ENCODE measurements around the gene IPPK. TPM values are rescaled to one million over a fixed set of nuclear protein-coding genes. Genes with fewer than 3 reads are reported as not detected.
"Not testable (repeated sequence)": the region's sequence is repeated elsewhere in the genome, so short reads cannot be mapped to it uniquely, and the experiment has no call there.

IPPK gene
- total and polyA plus RNA-seq, 4 donors: 9.5 to 19.8 (median 13.8) TPM

GRCh38 chr9:92635760-92636159, 34.2 kb downstream of the IPPK start:
- 93% methylated on average over 4 of the region's 4 CpGs for WGBS (ENCODE audit: insufficient coverage)
- Histone ChIP-seq H3K4me1 (ENCODE audit: control insufficient read depth, insufficient read depth, low read length) (peaks cover 7% of the 10 kb centered on the region), H3K36me3 (ENCODE audit: control insufficient read depth, insufficient read depth, low read length) (peaks cover 84% of the 10 kb centered on the region), H3K4me3 (ENCODE audit: low read depth, low read length) (no peak overlapping the region), H3K27ac (ENCODE audit: low read depth, low read length) (no peak overlapping the region), H3K27me3 (ENCODE audit: control insufficient read depth, insufficient read depth, low read length) (no peaks in the 10 kb centered on the region), H3K9me3 (ENCODE audit: control insufficient read depth, insufficient read depth, low read length) (no peaks in the 10 kb centered on the region)
- DNase-seq (ENCODE audit: low read depth in 4 of 6, low spot score in 6 of 6): no peak

GRCh38 chr9:92634712-92635605, 35.0 kb downstream of the IPPK start:
- Histone ChIP-seq H3K27ac (ENCODE audit: low read depth, low read length) (peak overlapping the region; percentile 1), H3K4me3 (ENCODE audit: low read depth, low read length) (no peak overlapping the region), H3K27me3 (ENCODE audit: control insufficient read depth, insufficient read depth, low read length) (no peaks in the 10 kb centered on the region), H3K9me3 (ENCODE audit: control insufficient read depth, insufficient read depth, low read length) (no peaks in the 10 kb centered on the region), H3K36me3 (ENCODE audit: control insufficient read depth, insufficient read depth, low read length) (peaks cover 77% of the 10 kb centered on the region), H3K4me1 (ENCODE audit: control insufficient read depth, insufficient read depth, low read length) (peaks cover 7% of the 10 kb centered on the region)
- DNase-seq (ENCODE audit: low read depth in 4 of 6, low spot score in 6 of 6): peak in 4 of 6 donors; percentile 13 to 79 (median 58)
- 68% methylated on average over 33 of the region's 35 CpGs for WGBS (ENCODE audit: insufficient coverage)

- H3K36me3 ChIP-seq (ENCODE audit: control insufficient read depth, insufficient read depth, low read length): peaks cover 65% of the 10 kb centered on the region
- no peak for DNase-seq (ENCODE audit: low read depth in 4 of 6, low spot score in 6 of 6)
- H3K27me3 ChIP-seq (ENCODE audit: control insufficient read depth, insufficient read depth, low read length): no peaks in the 10 kb centered on the region
- H3K27ac ChIP-seq (ENCODE audit: low read depth, low read length): no peak overlapping the region
- no peaks in the 10 kb centered on the region for H3K9me3 ChIP-seq (ENCODE audit: control insufficient read depth, insufficient read depth, low read length)
- 85% methylated on average over 5 of the region's 9 CpGs for WGBS (ENCODE audit: insufficient coverage)
- H3K4me3 ChIP-seq (ENCODE audit: low read depth, low read length): no peak overlapping the region
- H3K4me1 ChIP-seq (ENCODE audit: control insufficient read depth, insufficient read depth, low read length): peaks cover 7% of the 10 kb centered on the region
These were observed 36.2 kb downstream of the IPPK start for GRCh38 chr9:92633614-92634278.

GRCh38 chr9:92632641-92633040, 37.3 kb downstream of the IPPK start:
- Histone ChIP-seq H3K9me3 (ENCODE audit: control insufficient read depth, insufficient read depth, low read length) (no peaks in the 10 kb centered on the region), H3K4me3 (ENCODE audit: low read depth, low read length) (no peak overlapping the region), H3K27ac (ENCODE audit: low read depth, low read length) (no peak overlapping the region), H3K27me3 (ENCODE audit: control insufficient read depth, insufficient read depth, low read length) (no peaks in the 10 kb centered on the region), H3K36me3 (ENCODE audit: control insufficient read depth, insufficient read depth, low read length) (peaks cover 54% of the 10 kb centered on the region), H3K4me1 (ENCODE audit: control insufficient read depth, insufficient read depth, low read length) (peaks cover 7% of the 10 kb centered on the region)
- DNase-seq (ENCODE audit: low read depth in 4 of 6, low spot score in 6 of 6): no peak
- 92% methylated on average over 5 of the region's 5 CpGs for WGBS (ENCODE audit: insufficient coverage)

GRCh38 chr9:92631452-92632343, 38.2 kb downstream of the IPPK start:
- Histone ChIP-seq H3K27ac (ENCODE audit: low read depth, low read length) (no peak overlapping the region), H3K4me1 (ENCODE audit: control insufficient read depth, insufficient read depth, low read length) (peaks cover 7% of the 10 kb centered on the region), H3K27me3 (ENCODE audit: control insufficient read depth, insufficient read depth, low read length) (no peaks in the 10 kb centered on the region), H3K9me3 (ENCODE audit: control insufficient read depth, insufficient read depth, low read length) (no peaks in the 10 kb centered on the region), H3K4me3 (ENCODE audit: low read depth, low read length) (no peak overlapping the region), H3K36me3 (ENCODE audit: control insufficient read depth, insufficient read depth, low read length) (peaks cover 44% of the 10 kb centered on the region)
- no peak for DNase-seq (ENCODE audit: low read depth in 4 of 6, low spot score in 6 of 6)
- 84% methylated on average over 4 of the region's 13 CpGs for WGBS (ENCODE audit: insufficient coverage)

GRCh38 chr9:92627651-92628050, 42.3 kb downstream of the IPPK start:
- peaks cover 14% of the 10 kb centered on the region for H3K36me3 ChIP-seq (ENCODE audit: control insufficient read depth, insufficient read depth, low read length)
- no peaks in the 10 kb centered on the region for H3K9me3 ChIP-seq (ENCODE audit: control insufficient read depth, insufficient read depth, low read length)
- no peaks in the 10 kb centered on the region for H3K4me1 ChIP-seq (ENCODE audit: control insufficient read depth, insufficient read depth, low read length)
- no peaks in the 10 kb centered on the region for H3K27me3 ChIP-seq (ENCODE audit: control insufficient read depth, insufficient read depth, low read length)
- no peak overlapping the region for H3K4me3 ChIP-seq (ENCODE audit: low read depth, low read length)
- no peak overlapping the region for H3K27ac ChIP-seq (ENCODE audit: low read depth, low read length)
- 100% methylated on average over 3 of the region's 5 CpGs for WGBS (ENCODE audit: insufficient coverage)
- DNase-seq (ENCODE audit: low read depth in 4 of 6, low spot score in 6 of 6): no peak

GRCh38 chr9:92626484-92626883, 43.4 kb downstream of the IPPK start:
- no peak overlapping the region for H3K27ac ChIP-seq (ENCODE audit: low read depth, low read length)
- DNase-seq (ENCODE audit: low read depth in 4 of 6, low spot score in 6 of 6): no peak
- peaks cover 6% of the 10 kb centered on the region for H3K36me3 ChIP-seq (ENCODE audit: control insufficient read depth, insufficient read depth, low read length)
- H3K27me3 ChIP-seq (ENCODE audit: control insufficient read depth, insufficient read depth, low read length): no peaks in the 10 kb centered on the region
- H3K9me3 ChIP-seq (ENCODE audit: control insufficient read depth, insufficient read depth, low read length): no peaks in the 10 kb centered on the region
- no peaks in the 10 kb centered on the region for H3K4me1 ChIP-seq (ENCODE audit: control insufficient read depth, insufficient read depth, low read length)
- no peak overlapping the region for H3K4me3 ChIP-seq (ENCODE audit: low read depth, low read length)

GRCh38 chr9:92623936-92624335, 46.0 kb downstream of the IPPK start:
- DNase-seq (ENCODE audit: low read depth in 4 of 6, low spot score in 6 of 6); H3K27me3 ChIP-seq (ENCODE audit: control insufficient read depth, insufficient read depth, low read length); H3K27ac ChIP-seq (ENCODE audit: low read depth, low read length); H3K4me1 ChIP-seq (ENCODE audit: control insufficient read depth, insufficient read depth, low read length); H3K4me3 ChIP-seq (ENCODE audit: low read depth, low read length); H3K9me3 ChIP-seq (ENCODE audit: control insufficient read depth, insufficient read depth, low read length): not testable (repeated sequence)
- WGBS (ENCODE audit: insufficient coverage): 83% methylated on average over 2 of the region's 3 CpGs
- H3K36me3 ChIP-seq (ENCODE audit: control insufficient read depth, insufficient read depth, low read length): peaks cover 18% of the 10 kb centered on the region

- H3K4me1 ChIP-seq (ENCODE audit: control insufficient read depth, insufficient read depth, low read length): peaks cover 6% of the 10 kb centered on the region
- H3K27ac ChIP-seq (ENCODE audit: low read depth, low read length): peak overlapping the region; percentile 22
- no peak overlapping the region for H3K4me3 ChIP-seq (ENCODE audit: low read depth, low read length)
- WGBS (ENCODE audit: insufficient coverage): 93% methylated on average over 4 of the region's 5 CpGs
- no peak for DNase-seq (ENCODE audit: low read depth in 4 of 6, low spot score in 6 of 6)
- H3K27me3 ChIP-seq (ENCODE audit: control insufficient read depth, insufficient read depth, low read length): no peaks in the 10 kb centered on the region
- H3K36me3 ChIP-seq (ENCODE audit: control insufficient read depth, insufficient read depth, low read length): peaks cover 42% of the 10 kb centered on the region
- no peaks in the 10 kb centered on the region for H3K9me3 ChIP-seq (ENCODE audit: control insufficient read depth, insufficient read depth, low read length)
These were observed 49.1 kb downstream of the IPPK start for GRCh38 chr9:92620845-92621244.

Data from spinal cord (tissue), 10 donors.